DND-41 (cell line): ENCODE results near the gene THRA.

Experiments
- ATAC-seq: fragments of 200-7000 bp; cut with Tn5 transposase; 3 replicates; pipeline ENCODE4 v1.9.1; 2021; ENCODE audit warnings: low read depth; ENCODE audit not compliant: insufficient read depth
- DNase-seq: peaks from one replicate; pipeline ENCODE4 v3.0.0-alpha.2; 2020
- H2AFZ ChIP-seq: 2 replicates; pipeline ENCODE4 v1.6.0; 2012; ENCODE audit warnings: low read depth, low read length
- H3K27ac ChIP-seq: 2 replicates; pipeline ENCODE4 v1.5.1; 2012; ENCODE audit warnings: low read length, inconsistent platforms
- H3K27me3 ChIP-seq: fragments of 200-600 bp; sonication (generic); 2 replicates; pipeline ENCODE4 v1.6.0; 2012; ENCODE audit warnings: low read length, mild to moderate bottlenecking, inconsistent platforms; ENCODE audit not compliant: insufficient read depth, poor library complexity
- H3K36me3 ChIP-seq: 2 replicates; pipeline ENCODE4 v1.5.1; 2012; ENCODE audit warnings: low read length, inconsistent platforms; ENCODE audit not compliant: insufficient read depth
- H3K4me1 ChIP-seq: 2 replicates; pipeline ENCODE4 v1.5.1; 2012; ENCODE audit warnings: mild to moderate bottlenecking, low read length; ENCODE audit not compliant: insufficient read depth
- H3K4me2 ChIP-seq: 2 replicates; pipeline ENCODE4 v1.6.0; 2012; ENCODE audit warnings: mild to moderate bottlenecking, moderate library complexity, low read length, inconsistent platforms; ENCODE audit not compliant: insufficient read depth
- H3K4me3 ChIP-seq, 2 experiments: fragments of 200-600 bp in 1 of 2; shearing (Covaris generic) in 1 of 2; 2 replicates each; pipeline ENCODE4 v1.5.1; 2012 to 2016; ENCODE audit warnings: inconsistent platforms in 2 of 2, low read length in 2 of 2, mild to moderate bottlenecking in 2 of 2, low read depth in 1 of 2, moderate library complexity in 1 of 2
- H3K79me2 ChIP-seq: 2 replicates; pipeline ENCODE4 v1.6.0; 2012; ENCODE audit warnings: low read length, inconsistent platforms; ENCODE audit not compliant: insufficient read depth
- H3K9ac ChIP-seq: 2 replicates; pipeline ENCODE4 v1.6.0; 2012; ENCODE audit warnings: low read depth, mild to moderate bottlenecking, inconsistent platforms, low read length, moderate library complexity
- H3K9me3 ChIP-seq: 2 replicates; pipeline ENCODE4 v1.5.1; 2012; ENCODE audit warnings: low read length, moderate library complexity, mild to moderate bottlenecking, inconsistent platforms; ENCODE audit not compliant: insufficient read depth, severe bottlenecking
- H4K20me1 ChIP-seq: 2 replicates; pipeline ENCODE4 v1.6.0; 2012; ENCODE audit warnings: low read length; ENCODE audit not compliant: insufficient read depth
- EZH2 ChIP-seq: IDR thresholded peaks from 3 replicates; pipeline ENCODE4 v1.6.1; 2012; ENCODE audit warnings: borderline replicate concordance, low read depth, mild to moderate bottlenecking, moderate library complexity, low read length, inconsistent platforms; ENCODE audit not compliant: severe bottlenecking
- TF ChIP-seq, protein P1 (sequence below): IDR thresholded peaks from 2 replicates; pipeline ENCODE4 v1.5.1; 2012; ENCODE audit warnings: borderline replicate concordance, low read length, moderate library complexity, mild to moderate bottlenecking; ENCODE audit not compliant: poor library complexity, severe bottlenecking; ENCODE audit errors: extremely low read depth

THRA gene

DNA sequence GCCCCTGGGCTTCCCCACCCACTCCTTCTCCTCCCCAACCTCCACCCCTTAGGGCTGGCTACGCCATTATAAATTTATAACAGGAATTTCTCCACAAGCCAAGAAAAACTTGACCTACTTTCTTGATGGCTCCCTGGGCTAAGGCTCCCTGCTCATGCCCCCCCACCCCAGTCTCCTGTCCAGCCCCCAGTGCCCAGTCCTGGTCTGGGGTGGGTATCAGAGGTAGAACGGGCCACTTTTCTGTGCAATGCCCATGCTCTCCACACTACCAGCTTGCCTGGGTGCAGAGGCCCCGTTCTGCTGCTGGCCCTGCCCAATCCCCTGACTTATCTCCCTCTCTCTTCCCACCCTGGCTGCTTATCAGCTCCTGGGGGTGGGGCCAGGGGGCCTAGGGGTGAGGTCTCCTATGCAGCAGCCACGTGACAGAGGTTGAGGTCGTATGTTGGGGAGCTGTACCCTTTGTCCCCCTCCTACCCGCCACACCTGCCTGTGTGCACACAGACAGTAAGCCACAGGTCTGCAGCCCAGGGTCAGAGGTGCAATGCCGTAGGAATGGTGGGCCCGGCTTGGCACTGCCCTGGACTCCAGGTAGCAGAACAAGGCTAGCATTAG, 10.1 kb downstream of the THRA start:
- no peak overlapping the region for H3K27ac ChIP-seq
- no peaks in the 10 kb centered on the region for H3K9me3 ChIP-seq
- no peak overlapping the region for H3K9ac ChIP-seq
- peaks cover 29% of the 10 kb centered on the region for H3K4me1 ChIP-seq
- H3K79me2 ChIP-seq, result peaks cover 29% of the 10 kb centered on the region
- H2AFZ ChIP-seq, result no peak overlapping the region
- TF ChIP-seq, protein P1, sequence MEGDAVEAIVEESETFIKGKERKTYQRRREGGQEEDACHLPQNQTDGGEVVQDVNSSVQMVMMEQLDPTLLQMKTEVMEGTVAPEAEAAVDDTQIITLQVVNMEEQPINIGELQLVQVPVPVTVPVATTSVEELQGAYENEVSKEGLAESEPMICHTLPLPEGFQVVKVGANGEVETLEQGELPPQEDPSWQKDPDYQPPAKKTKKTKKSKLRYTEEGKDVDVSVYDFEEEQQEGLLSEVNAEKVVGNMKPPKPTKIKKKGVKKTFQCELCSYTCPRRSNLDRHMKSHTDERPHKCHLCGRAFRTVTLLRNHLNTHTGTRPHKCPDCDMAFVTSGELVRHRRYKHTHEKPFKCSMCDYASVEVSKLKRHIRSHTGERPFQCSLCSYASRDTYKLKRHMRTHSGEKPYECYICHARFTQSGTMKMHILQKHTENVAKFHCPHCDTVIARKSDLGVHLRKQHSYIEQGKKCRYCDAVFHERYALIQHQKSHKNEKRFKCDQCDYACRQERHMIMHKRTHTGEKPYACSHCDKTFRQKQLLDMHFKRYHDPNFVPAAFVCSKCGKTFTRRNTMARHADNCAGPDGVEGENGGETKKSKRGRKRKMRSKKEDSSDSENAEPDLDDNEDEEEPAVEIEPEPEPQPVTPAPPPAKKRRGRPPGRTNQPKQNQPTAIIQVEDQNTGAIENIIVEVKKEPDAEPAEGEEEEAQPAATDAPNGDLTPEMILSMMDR, result no peak
- TF ChIP-seq EZH2, result no peak
- DNase-seq (no peak), ATAC-seq (no peak)
- H3K4me3 ChIP-seq, result no peak overlapping the region
- no peaks in the 10 kb centered on the region for H3K27me3 ChIP-seq
- H3K4me2 ChIP-seq, result no peak overlapping the region
- H3K36me3 ChIP-seq, result peaks cover 33% of the 10 kb centered on the region
- peaks cover 25% of the 10 kb centered on the region for H4K20me1 ChIP-seq

DNA sequence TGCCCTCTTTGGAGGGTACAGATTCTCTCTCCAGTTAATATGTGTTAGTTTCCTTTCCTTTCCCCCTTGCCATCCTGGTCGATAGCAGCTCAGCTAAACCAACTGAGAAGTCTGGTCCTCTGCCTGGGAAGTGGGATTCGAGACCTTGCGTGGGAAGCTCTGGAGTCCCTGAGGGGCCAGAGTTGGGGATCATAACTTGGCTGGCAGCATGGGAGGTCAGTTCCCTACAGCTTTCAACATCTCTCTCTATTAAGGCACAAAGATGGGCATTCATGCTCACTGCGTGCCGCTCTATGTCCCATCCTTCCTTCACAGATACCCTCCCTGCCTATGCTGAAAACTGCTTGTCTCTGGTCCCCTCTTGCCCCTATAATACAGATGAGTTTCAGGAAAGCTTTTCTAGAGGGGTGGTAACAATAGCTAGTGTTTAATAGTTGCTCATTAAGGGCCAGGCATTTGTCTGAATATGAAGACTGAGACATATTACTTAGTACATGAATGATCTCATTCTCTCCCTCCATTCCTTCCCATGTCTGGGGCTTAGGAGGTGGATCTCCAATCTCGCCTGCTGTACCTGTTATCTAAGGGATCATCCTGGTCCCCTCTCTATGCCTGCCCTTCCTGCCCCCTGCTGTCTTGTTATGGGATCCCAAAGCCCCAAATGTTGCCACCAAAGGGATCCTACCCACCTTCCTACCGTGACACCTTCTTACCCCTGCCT, 10.8 kb downstream of the THRA start:
- H4K20me1 ChIP-seq, result peaks cover 25% of the 10 kb centered on the region
- H3K79me2 ChIP-seq, result peaks cover 22% of the 10 kb centered on the region
- no peak overlapping the region for H3K4me2 ChIP-seq
- DNase-seq (no peak), ATAC-seq (no peak)
- no peak overlapping the region for H3K27ac ChIP-seq
- H3K36me3 ChIP-seq, result peaks cover 37% of the 10 kb centered on the region
- H3K4me3 ChIP-seq, result no peak overlapping the region
- no peak overlapping the region for H2AFZ ChIP-seq
- H3K9ac ChIP-seq, result no peak overlapping the region
- TF ChIP-seq EZH2, result no peak
- TF ChIP-seq, protein P1, result peak; percentile 5
- no peaks in the 10 kb centered on the region for H3K9me3 ChIP-seq
- peaks cover 21% of the 10 kb centered on the region for H3K4me1 ChIP-seq
- H3K27me3 ChIP-seq, result no peaks in the 10 kb centered on the region

DNA sequence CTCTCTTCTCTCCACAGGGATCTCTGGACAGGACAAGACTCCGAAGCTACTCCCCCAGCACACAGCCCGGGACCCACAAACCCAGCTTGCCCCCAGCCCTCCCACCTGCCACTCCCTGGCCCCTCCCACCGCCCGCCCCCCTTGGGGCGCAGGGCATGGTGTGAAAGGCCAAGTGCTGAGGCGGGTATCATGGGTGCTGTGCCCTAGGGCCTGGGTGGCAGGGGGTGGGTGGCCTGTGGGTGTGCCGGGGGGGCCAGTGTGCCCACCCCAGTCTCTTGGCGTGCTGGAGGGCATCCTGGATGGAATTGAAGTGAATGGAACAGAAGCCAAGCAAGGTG, 11.4 kb downstream of the THRA start:
- no peak overlapping the region for H3K4me3 ChIP-seq
- H3K27ac ChIP-seq, result no peak overlapping the region
- no peak overlapping the region for H3K4me2 ChIP-seq
- TF ChIP-seq, protein P1, result no peak
- TF ChIP-seq EZH2, result no peak
- DNase-seq (no peak), ATAC-seq (no peak)
- peaks cover 25% of the 10 kb centered on the region for H4K20me1 ChIP-seq
- no peak overlapping the region for H2AFZ ChIP-seq
- peaks cover 22% of the 10 kb centered on the region for H3K79me2 ChIP-seq
- peaks cover 16% of the 10 kb centered on the region for H3K4me1 ChIP-seq
- H3K9me3 ChIP-seq, result no peaks in the 10 kb centered on the region
- no peak overlapping the region for H3K9ac ChIP-seq
- H3K27me3 ChIP-seq, result no peaks in the 10 kb centered on the region
- H3K36me3 ChIP-seq, result peaks cover 37% of the 10 kb centered on the region
